ENCODE results near the gene SHPK.
"Not testable (repeated sequence)": the region's sequence is repeated elsewhere in the genome, so short reads cannot be mapped to it uniquely, and the experiment has no call there.

Gene SHPK

DNA sequence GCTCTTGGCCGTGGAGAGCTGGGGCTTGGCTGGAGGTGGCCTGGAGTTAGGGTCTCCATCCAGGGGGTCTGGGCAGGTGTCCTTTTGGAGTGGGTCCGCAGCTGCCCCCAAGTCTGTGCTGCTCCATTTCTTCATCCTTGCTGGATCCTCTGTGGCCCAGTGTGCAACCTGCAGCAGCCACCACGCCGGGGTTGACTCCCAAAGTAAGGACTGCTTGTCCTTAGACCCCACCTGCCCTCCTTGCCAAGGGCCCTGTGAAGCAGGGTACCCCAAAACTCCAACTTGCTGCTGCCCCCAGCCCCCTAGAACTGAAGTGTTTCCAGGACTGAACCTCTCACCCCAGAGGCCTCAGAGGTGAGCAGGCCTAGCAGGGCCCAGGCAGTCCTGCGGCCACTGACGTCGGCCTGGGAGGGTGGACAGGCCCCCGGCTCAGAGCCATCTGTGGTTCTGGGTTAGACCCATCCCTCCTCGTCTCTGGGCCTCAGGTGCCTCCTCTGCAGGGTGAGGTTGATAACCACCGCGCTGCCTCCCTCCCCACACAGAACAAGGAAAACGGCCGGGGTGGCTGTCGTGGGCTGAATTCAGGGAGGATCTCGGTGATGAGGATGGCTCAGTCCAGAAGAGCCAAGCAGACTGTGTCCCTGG, 43.7 kb downstream of the SHPK start:
- no peak overlapping the region for H3K4me3 ChIP-seq (ENCODE audit: low read depth, low read length)
- TF ChIP-seq, protein P1, sequence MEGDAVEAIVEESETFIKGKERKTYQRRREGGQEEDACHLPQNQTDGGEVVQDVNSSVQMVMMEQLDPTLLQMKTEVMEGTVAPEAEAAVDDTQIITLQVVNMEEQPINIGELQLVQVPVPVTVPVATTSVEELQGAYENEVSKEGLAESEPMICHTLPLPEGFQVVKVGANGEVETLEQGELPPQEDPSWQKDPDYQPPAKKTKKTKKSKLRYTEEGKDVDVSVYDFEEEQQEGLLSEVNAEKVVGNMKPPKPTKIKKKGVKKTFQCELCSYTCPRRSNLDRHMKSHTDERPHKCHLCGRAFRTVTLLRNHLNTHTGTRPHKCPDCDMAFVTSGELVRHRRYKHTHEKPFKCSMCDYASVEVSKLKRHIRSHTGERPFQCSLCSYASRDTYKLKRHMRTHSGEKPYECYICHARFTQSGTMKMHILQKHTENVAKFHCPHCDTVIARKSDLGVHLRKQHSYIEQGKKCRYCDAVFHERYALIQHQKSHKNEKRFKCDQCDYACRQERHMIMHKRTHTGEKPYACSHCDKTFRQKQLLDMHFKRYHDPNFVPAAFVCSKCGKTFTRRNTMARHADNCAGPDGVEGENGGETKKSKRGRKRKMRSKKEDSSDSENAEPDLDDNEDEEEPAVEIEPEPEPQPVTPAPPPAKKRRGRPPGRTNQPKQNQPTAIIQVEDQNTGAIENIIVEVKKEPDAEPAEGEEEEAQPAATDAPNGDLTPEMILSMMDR (IDR thresholded peaks at IDR 0.05; ENCODE audit: control insufficient read depth, extremely low read depth, insufficient read depth) = no peak
- DNase-seq (ENCODE audit: low read depth) = no peak

DNA sequence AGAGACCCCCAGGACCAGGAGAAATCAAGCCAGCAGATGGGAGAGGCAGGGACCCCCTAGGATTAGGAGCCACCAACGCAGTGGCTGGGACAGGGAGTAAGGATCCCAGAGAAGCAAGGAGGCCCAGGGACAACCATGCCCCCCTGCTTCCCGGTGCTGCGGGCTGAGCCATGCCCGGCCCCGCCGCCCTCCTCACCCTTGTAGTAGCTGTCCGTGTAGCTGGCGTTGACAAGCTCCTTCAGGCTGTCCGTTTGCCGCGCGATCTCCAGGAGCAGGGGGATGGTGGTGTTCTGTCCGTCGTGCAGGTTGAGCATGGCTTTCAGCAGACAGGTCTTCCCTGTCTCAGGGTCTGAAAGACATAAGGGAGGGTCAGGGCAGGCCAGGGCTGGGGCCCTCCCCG, 45.3 kb downstream of the SHPK start:
- TF ChIP-seq, protein P1 (IDR thresholded peaks at IDR 0.05; ENCODE audit: control insufficient read depth, extremely low read depth, insufficient read depth) = no peak
- H3K4me3 ChIP-seq (ENCODE audit: low read depth, low read length) = no peak overlapping the region
- DNase-seq (ENCODE audit: low read depth) = no peak

DNA sequence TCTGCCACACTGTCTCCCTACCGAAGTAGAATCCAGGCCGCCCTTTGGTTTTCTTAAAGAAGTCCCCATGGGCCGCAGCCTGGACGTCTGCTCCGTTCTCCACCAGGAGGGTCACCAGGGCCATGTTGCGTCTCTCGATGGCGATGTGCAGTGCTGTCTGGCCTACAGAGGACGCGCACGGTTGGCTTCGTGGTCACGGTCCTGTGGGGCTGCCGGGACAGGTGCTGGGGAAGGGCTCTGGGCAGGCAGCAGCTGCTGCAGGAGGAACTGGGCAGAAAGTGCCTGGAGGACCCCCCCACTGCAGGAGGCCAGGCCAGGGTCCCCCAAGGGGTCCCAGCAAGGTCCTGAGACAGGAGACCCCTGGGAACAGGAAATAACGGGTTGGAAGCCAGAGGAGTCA, 45.8 kb downstream of the SHPK start:
- no peak for DNase-seq (ENCODE audit: low read depth)
- TF ChIP-seq, protein P1 (IDR thresholded peaks at IDR 0.05; ENCODE audit: control insufficient read depth, extremely low read depth, insufficient read depth) = no peak
- no peak overlapping the region for H3K4me3 ChIP-seq (ENCODE audit: low read depth, low read length)

DNA sequence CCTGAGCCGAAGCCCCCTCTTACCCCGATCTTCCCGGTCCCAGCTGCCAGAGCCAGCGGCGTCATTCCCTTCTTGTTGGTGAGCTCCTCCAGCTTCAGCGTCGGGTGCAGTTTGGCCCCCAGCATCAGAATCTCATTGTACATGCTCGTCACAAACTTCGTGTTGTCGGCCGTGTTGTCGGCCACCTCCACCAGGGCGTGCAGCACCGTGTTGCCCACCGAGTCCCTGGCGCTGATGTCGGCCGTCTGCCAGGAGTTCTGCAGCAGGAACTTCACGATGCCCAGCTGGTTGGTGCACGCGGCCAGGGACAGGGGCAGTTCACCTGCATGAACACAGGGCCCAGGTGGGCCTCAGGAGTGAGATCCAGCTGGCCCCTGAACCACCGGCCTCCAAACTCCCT, 46.3 kb downstream of the SHPK start:
- H3K4me3 ChIP-seq (ENCODE audit: low read depth, low read length) = no peak overlapping the region
- TF ChIP-seq, protein P1 (IDR thresholded peaks at IDR 0.05; ENCODE audit: control insufficient read depth, extremely low read depth, insufficient read depth) = no peak
- DNase-seq (ENCODE audit: low read depth) = no peak

DNA sequence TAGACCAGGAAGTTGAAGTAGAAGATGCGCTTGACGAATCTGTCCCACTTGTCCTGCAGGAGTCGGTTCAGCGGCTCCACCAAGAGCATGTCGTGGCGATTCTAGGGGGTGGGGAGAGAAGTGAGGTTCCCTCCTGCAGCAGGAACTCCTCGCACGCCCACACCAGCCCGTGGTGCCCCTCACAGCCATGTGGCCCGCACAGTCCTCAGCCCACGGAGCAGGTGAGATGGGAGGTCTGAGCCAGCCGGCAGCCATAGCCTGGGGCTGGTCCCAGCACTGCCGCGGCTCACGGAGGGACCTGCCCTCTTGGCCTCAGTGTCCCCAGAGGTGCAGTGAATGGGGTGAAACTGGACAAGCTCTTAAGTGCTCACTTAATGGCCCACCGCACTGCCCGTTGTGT, 50.2 kb downstream of the SHPK start:
- no peak for DNase-seq (ENCODE audit: low read depth)
- TF ChIP-seq, protein P1 (IDR thresholded peaks at IDR 0.05; ENCODE audit: control insufficient read depth, extremely low read depth, insufficient read depth) = no peak

DNA sequence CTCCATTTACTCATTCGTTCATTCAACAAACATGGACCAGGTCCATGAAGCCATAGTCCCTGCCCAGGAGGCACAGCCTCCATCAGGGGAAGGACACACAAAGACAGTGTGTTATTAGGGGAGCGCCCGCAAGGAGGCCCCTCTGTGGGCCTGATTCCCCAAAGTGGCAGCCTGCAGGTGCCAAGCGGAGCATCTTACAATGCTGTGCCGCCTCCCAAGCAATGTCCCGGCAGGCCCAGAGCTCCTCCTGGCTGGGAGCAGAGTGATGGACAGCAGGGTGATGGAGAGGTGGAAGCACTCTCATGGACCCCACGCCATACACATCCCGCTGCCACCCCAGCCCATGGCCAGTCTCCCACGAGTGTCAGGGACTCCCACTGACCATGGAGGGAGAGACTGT, 52.6 kb downstream of the SHPK start:
- no peak overlapping the region for H3K4me3 ChIP-seq (ENCODE audit: low read depth, low read length)
- TF ChIP-seq, protein P1 (IDR thresholded peaks at IDR 0.05; ENCODE audit: control insufficient read depth, extremely low read depth, insufficient read depth) = no peak
- DNase-seq (ENCODE audit: low read depth) = no peak

More for the DNA sequence above, 50.2 kb downstream of the SHPK start:
- H3K4me3 ChIP-seq (ENCODE audit: low read depth, low read length) = no peak overlapping the region

DNA sequence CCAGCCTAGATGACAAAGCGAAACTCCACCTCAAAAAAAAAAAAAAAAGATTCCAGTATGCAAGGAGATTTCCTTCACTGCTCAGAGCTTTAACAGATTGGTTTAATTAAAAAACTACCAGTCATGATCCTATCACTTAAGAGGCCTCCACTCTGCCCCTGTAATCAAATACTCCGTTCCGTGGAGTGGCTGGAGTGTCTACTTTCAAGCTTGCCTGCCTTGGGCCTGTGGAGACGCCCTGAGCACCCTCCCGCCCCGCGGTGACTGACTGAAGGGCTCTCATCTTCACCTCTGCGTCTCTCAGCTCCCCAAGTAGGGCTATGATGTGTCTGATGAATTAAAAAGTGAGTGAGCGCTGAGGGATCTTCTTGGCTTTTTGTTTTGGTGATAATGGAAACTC, 53.1 kb downstream of the SHPK start:
- no peak overlapping the region for H3K4me3 ChIP-seq (ENCODE audit: low read depth, low read length)
- DNase-seq (ENCODE audit: low read depth) = no peak
- TF ChIP-seq, protein P1 (IDR thresholded peaks at IDR 0.05; ENCODE audit: control insufficient read depth, extremely low read depth, insufficient read depth) = no peak

DNA sequence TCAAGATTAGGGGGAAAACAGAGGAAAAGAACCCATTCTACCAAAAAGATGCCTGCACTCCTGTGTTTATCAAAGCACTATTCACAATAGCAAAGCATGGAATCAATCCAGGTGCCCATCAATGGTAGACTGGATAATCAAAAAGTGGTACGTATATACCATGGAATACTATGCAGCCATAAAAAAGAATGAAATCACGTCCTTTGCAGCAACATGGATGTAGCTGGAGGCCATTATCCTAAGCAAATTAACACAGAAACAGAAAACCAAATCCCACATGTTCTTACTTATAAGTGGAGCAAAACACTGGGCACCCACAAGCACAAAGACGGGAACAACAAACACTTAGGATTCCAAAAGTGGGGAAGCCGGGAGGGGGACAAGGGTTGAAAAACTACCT, 57.4 kb downstream of the SHPK start:
- not testable (repeated sequence) for H3K4me3 ChIP-seq (ENCODE audit: low read depth, low read length); DNase-seq (ENCODE audit: low read depth)
